Activated CD8-positive, alpha-beta T cell treated with anti-CD3 and anti-CD28 coated beads for 36 hours (primary cell): ENCODE data around the gene ZNF516. TPM values are rescaled to one million over a fixed set of nuclear protein-coding genes. Genes with fewer than 3 reads are reported as not detected.

Experiments used
- ATAC-seq: fragments of 200-7000 bp; cut with Tn5 transposase; one replicate; pipeline ENCODE4 v1.10.0; 2021; ENCODE audit warnings: mild to moderate bottlenecking, moderate library complexity
- CTCF ChIA-PET: fragments of 350-600 bp; sonication (Branson Sonifier 250); formaldehyde crosslinking; loops from one replicate; lab custom pipeline; 2021; ENCODE audit warnings: antibody characterized with exemption; lab: Charles Lee
- POLR2A ChIA-PET: fragments of 350-600 bp; sonication (Branson Sonifier 250); formaldehyde crosslinking; loops from one replicate; lab custom pipeline; 2021; ENCODE audit warnings: antibody characterized with exemption; lab: Charles Lee
- DNase-seq: peaks from one replicate; pipeline ENCODE4 v3.0.0-alpha.2; 2020
- H3K27ac Mint-ChIP-seq: one replicate; pipeline ENCODE4 v1.8.0; 2021; ENCODE audit warnings: mild to moderate bottlenecking, mixed read lengths
- H3K27me3 Mint-ChIP-seq: one replicate; pipeline ENCODE4 v1.8.0; 2021; ENCODE audit warnings: mixed read lengths
- H3K36me3 Mint-ChIP-seq: one replicate; pipeline ENCODE4 v1.8.0; 2021; ENCODE audit warnings: low read depth, mixed read lengths
- H3K4me1 Mint-ChIP-seq: one replicate; pipeline ENCODE4 v1.8.0; 2021; ENCODE audit warnings: low read depth, mixed read lengths
- H3K4me3 Mint-ChIP-seq: one replicate; pipeline ENCODE4 v1.8.0; 2021; ENCODE audit warnings: mild to moderate bottlenecking, moderate library complexity, mixed read lengths
- H3K9me3 Mint-ChIP-seq: one replicate; pipeline ENCODE4 v1.8.0; 2021; ENCODE audit warnings: mixed read lengths
- intact Hi-C: fragments of 100-400 bp; cut with micrococcal nuclease; formaldehyde crosslinking; loops from one replicate; pipeline ENCODE4 v1.10.0; 2022
- total RNA-seq, 2 experiments: library from RNA; stranded (reverse); gene quantifications; one replicate each; pipeline ENCODE4 v1.2.3, GENCODE V29; 2021
- TF ChIP-seq, protein P1 (sequence below): fragments of 200-600 bp; IDR thresholded peaks from one replicate; pipeline ENCODE4 v1.8.0; 2022; ENCODE audit warnings: antibody characterized with exemption, mild to moderate bottlenecking

Gene ZNF516
- total RNA-seq, 2 experiments from 2014 or later, result 7.0 to 10.5 TPM

DNA sequence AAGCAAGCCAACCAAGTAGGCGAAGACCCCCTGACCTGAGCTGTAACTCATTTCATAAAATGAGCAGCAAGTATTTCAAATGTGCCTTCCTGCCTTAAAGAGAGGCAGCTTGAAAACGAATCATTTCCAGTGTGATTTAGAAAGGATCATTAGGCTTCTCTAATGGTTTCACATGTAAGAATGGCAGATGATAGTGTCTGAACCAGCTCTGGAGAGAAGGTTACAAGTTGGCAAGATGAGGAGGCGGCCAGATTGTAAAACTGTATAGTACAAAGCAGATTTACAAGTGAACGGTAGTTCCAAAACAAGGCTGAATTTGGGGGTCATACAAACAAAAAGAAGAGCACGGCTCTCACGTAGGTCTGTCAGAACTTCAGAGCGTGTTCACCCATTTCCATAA, 132.4 kb downstream of the ZNF516 start:
- ATAC-seq, result no peak
- intact Hi-C loops, result no loop called here
- TF ChIP-seq, protein P1, sequence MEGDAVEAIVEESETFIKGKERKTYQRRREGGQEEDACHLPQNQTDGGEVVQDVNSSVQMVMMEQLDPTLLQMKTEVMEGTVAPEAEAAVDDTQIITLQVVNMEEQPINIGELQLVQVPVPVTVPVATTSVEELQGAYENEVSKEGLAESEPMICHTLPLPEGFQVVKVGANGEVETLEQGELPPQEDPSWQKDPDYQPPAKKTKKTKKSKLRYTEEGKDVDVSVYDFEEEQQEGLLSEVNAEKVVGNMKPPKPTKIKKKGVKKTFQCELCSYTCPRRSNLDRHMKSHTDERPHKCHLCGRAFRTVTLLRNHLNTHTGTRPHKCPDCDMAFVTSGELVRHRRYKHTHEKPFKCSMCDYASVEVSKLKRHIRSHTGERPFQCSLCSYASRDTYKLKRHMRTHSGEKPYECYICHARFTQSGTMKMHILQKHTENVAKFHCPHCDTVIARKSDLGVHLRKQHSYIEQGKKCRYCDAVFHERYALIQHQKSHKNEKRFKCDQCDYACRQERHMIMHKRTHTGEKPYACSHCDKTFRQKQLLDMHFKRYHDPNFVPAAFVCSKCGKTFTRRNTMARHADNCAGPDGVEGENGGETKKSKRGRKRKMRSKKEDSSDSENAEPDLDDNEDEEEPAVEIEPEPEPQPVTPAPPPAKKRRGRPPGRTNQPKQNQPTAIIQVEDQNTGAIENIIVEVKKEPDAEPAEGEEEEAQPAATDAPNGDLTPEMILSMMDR, result no peak
- no peak for DNase-seq
- Mint-ChIP-seq H3K36me3 (peaks cover 2% of the 10 kb centered on the region), H3K4me1 (peaks cover 23% of the 10 kb centered on the region), H3K4me3 (no peak overlapping the region), H3K27ac (no peak overlapping the region), H3K9me3 (no peaks in the 10 kb centered on the region), H3K27me3 (peaks cover 2% of the 10 kb centered on the region)
- ChIA-PET CTCF (no interaction called here), POLR2A (interaction anchor here (0.9 to 1.2 kb wide), 2 partner anchors 11 to 27 kb away, joined by 3 read pairs; no protein-coding TSS in a partner anchor)

DNA sequence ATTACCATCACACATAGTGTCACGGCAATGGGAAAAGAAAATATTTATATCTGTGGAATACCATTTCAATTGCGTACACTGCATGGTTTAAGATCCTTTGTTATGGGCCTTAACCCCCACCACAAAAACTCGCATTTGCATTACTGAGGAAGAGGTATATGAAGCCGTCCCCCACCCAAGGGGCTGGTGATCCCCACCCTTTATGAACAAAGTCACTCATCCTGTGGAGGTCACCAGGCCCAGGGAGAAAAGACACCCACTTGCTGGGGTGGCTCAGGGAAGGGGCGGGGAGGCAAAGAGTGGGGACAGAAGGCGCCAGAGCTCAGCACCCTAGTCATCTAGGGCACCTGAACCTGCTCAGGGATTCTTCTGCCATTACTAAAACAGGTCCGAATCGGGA, 133.8 kb downstream of the ZNF516 start:
- no peak overlapping the region for H3K27ac Mint-ChIP-seq
- TF ChIP-seq, protein P1, result no peak
- H3K4me3 Mint-ChIP-seq, result no peak overlapping the region
- H3K9me3 Mint-ChIP-seq, result no peaks in the 10 kb centered on the region
- ChIA-PET CTCF (no interaction called here), POLR2A (interaction anchor here (0.5 kb wide), 1 partner anchor 1463 kb away, joined by 3 read pairs; no protein-coding TSS in a partner anchor)
- peaks cover 2% of the 10 kb centered on the region for H3K36me3 Mint-ChIP-seq
- peaks cover 23% of the 10 kb centered on the region for H3K4me1 Mint-ChIP-seq
- H3K27me3 Mint-ChIP-seq, result peaks cover 2% of the 10 kb centered on the region
- intact Hi-C loops, result no loop called here
- no peak for ATAC-seq
- DNase-seq, result no peak

DNA sequence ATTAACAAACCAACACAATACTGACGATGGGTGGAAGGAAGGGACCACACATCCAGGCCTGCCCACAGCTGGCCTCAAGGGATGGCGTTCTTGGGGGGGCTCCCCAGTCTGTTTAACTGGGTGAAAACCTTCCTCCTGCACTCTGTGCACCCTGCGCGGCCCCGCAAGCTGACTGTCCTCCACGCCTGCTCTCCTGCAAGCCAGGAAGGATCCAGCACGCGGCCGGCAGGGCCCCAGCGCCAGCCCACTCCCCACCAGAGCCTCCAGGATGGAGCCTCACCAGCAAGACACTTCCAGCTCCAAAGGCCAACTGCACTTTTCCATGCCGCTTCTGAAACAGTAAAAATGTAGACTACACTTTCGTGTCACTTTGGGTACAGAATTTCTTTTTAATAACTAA, 135.1 kb downstream of the ZNF516 start:
- no peak overlapping the region for H3K27ac Mint-ChIP-seq
- peaks cover 2% of the 10 kb centered on the region for H3K36me3 Mint-ChIP-seq
- intact Hi-C loops, result no loop called here
- no peaks in the 10 kb centered on the region for H3K9me3 Mint-ChIP-seq
- DNase-seq (no peak), ATAC-seq (no peak)
- TF ChIP-seq, protein P1, result no peak
- CTCF ChIA-PET, result no interaction called here
- no peaks in the 10 kb centered on the region for H3K27me3 Mint-ChIP-seq
- no peak overlapping the region for H3K4me3 Mint-ChIP-seq
- H3K4me1 Mint-ChIP-seq, result peaks cover 17% of the 10 kb centered on the region
- POLR2A ChIA-PET, result no interaction called here

DNA sequence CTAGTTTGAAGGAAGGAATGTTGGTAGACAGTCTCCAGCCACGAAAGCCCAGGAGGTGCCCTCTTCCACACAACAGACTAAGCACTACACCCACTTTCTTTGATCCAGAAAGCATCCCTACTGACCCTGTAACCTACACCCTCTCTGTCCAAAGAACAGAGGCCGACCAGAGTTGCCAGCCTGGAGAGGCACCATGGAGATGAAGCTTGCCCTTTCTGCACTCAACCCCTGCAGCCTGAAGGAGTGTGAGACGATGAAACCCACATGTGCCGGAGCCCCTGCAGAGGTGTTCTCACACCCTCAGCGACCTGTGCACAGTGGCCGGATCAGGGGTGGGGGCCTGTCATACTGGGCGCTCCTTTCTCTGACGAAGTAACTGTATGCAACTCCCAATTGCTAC, 136.3 kb downstream of the ZNF516 start:
- Mint-ChIP-seq H3K27me3 (no peaks in the 10 kb centered on the region), H3K4me1 (peaks cover 5% of the 10 kb centered on the region), H3K36me3 (peaks cover under 1% of the 10 kb centered on the region), H3K4me3 (no peak overlapping the region), H3K9me3 (peaks cover 5% of the 10 kb centered on the region), H3K27ac (no peak overlapping the region)
- ChIA-PET CTCF (no interaction called here), POLR2A (no interaction called here)
- ATAC-seq, result no peak
- TF ChIP-seq, protein P1, result no peak
- no peak for DNase-seq
- intact Hi-C loops, result no loop called here

DNA sequence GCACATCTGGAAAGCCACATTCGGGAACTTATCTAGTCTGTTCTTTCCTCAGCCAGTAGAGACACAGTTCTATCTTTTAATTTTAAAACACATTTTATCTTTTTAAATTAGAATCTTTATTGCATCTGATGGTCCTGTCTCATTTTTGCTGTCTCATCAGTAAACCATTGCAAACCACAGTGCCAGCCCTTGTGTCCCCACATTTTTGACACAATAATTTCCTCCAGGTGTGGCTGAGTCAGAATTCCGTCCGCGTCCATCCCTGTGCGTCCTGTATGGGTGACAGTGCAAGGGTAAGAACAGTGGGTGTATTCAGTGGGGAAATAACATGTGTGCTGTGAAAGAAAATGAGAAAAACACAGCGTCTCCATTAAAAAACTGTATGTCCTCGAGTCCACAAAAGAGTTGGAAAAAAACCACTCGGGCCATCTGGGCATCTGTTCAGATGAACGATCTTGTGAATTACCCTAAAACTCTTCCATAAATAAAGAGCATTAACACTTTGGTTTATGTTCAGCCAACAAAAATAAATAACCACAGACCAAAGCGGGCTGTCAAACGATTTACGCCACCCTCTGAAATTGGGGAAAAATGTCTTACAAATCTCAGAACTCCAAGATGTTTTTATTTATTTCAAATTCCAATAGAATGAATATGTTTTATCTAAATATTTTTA, 137.3 kb downstream of the ZNF516 start:
- intact Hi-C loops, result no loop called here
- ChIA-PET CTCF (no interaction called here), POLR2A (no interaction called here)
- Mint-ChIP-seq H3K27me3 (no peaks in the 10 kb centered on the region), H3K27ac (no peak overlapping the region), H3K4me3 (no peak overlapping the region), H3K4me1 (peaks cover 1% of the 10 kb centered on the region), H3K36me3 (no peaks in the 10 kb centered on the region), H3K9me3 (peaks cover 13% of the 10 kb centered on the region)
- no peak for ATAC-seq
- DNase-seq, result no peak
- TF ChIP-seq, protein P1, result no peak
